ENCODE data around the gene ZDHHC8.

ZDHHC8 gene

GRCh38 chr22:20164863-20165262, 33.3 kb downstream of the ZDHHC8 start:
- no peak for DNase-seq (ENCODE audit: low read depth)

- no peak for DNase-seq (ENCODE audit: low read depth)
Measured at GRCh38 chr22:20165421-20165820, 33.8 kb downstream of the ZDHHC8 start.

DNA sequence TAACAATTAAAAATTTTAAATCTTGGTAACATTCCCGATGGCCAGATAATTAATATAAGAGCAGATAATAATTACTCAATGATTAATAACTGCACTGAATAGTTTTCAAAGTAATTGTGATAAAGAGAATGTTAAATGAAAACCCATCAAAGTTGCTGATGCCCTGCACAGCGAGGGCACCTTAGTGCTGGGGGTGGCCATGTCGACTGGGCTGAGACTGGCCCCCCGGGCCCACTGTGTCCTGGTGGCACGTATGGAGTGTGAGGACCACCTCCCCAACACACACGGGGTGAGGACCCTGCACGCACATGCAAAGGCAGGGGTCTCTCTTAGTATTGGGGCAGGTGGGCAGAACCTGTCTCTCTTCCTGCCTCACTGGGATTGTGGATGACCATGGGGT, 34.3 kb downstream of the ZDHHC8 start:
- DNase-seq (ENCODE audit: low read depth): no peak

- no peak for DNase-seq (ENCODE audit: low read depth)
Measured at GRCh38 chr22:20166703-20167102, 35.1 kb downstream of the ZDHHC8 start.

DNA sequence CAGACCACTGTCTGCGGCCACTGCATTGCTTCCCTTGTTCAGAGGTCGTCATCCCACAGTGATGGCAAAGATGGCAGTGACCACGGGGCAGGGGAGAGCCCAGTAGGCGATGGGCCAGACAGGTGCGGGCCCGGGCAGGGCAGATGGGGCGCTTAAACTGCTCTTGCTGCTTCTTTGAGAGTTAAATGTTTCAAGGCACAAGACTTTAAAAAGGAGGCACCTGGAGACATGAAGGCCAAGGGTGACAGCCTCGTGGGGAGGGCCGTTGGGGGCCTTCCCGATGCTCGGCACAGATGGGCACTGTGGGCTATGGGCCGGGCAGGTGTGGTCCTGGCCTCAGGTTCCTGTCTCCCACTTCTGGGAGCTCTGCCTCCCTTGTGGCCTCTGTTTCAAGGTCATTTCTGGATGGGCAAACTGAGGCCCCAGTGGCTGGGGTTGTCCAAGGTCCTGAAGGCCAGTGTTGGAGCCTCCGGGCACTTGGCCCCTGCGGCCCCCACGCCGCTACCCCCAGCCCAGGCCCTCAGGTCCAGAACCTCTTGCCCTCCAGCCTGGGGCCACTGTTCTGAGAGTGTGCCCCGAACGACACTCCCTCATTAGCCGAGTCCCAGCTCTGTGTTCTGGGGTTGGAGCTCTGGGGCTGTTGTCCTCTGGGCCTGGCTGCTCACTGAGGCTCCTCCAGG, 36.2 kb downstream of the ZDHHC8 start:
- no peak for DNase-seq (ENCODE audit: low read depth)

GRCh38 chr22:20169253-20169822, 37.7 kb downstream of the ZDHHC8 start:
- no peak for DNase-seq (ENCODE audit: low read depth)

DNA sequence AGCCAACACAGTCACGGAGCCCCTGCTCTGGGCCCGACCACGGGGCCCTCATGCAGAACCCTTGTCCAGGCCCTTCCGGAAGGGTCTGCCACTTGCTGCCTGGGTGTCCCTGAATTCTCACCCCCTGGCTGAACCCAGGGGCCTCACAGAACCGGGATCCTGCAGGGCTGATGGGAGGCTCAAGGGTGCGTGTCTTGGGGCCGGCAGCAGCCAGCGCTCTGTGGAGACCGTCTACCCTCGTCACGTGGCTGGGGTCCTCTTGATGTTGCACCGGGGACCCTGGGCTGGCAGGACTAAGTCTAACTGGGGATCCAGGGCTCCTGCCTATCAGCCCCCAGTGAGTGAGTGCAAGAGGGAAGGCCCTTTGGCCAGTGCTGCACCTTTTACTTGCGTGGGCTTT, 38.6 kb downstream of the ZDHHC8 start:
- no peak for DNase-seq (ENCODE audit: low read depth)

DNA sequence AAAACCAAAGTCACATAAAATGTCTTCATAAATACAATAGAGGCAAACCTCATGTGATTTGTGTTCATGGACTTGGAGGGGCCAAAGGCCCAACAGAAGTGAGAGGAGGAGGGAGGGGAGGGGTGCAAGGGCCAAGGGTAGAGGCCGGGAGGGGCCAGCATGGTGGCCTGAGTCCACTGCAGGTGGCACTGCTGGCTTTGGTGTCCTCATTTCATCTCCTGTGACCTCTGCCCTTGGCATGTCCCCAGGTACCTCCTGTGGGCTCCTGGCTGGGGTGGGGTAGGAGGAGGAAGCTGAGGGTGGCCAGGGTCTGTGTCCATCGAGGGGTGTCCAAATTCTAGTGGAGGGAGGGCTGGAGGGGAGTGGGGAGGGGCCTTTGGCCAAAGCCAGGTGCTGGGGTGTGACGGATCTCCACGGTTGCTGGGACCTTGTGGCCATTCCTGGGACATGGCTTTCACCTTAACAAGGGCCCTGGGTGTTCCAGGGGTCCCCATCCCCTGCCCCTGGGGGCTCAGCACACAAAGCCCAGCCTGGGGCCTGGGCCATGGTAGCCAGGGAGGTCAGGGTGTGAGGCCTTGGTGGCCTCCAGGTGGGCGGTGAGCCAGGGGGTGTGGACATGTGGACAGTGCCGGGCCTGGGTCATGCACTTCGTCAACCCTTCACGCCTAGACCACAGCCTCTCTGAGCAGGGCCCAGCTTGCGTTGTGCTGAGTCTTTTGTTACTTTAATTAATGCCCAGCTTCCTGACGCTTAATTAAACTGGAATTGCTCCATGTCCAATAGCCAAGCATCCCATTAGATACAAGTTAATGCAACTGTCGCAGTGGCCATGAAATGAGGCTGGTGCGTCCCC, 39.9 kb downstream of the ZDHHC8 start:
- no peak for DNase-seq (ENCODE audit: low read depth)

DNA sequence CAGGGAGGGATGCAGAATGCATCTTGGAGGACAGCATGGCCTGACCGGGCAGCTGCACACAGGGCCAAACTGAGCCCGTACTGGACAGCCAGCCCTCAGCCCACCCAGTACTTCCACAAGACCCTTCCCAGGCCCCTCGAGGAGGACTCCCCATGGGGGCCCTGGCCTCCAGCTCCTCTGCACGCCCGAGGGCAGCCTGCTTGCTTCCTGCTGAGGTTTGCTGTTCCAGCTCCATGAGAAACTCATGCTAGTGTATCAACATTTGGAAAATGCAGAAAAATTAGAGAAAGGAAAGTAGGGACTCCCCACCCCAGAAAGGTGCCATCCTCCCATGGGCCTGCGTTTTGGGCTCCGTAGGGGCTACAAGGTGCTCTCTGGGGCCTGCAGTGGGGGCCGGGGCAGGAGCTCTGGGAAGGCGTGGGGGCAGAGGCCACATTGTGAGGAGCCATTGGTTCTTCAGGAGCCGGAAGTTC, 40.6 kb downstream of the ZDHHC8 start:
- DNase-seq (ENCODE audit: low read depth): no peak

DNA sequence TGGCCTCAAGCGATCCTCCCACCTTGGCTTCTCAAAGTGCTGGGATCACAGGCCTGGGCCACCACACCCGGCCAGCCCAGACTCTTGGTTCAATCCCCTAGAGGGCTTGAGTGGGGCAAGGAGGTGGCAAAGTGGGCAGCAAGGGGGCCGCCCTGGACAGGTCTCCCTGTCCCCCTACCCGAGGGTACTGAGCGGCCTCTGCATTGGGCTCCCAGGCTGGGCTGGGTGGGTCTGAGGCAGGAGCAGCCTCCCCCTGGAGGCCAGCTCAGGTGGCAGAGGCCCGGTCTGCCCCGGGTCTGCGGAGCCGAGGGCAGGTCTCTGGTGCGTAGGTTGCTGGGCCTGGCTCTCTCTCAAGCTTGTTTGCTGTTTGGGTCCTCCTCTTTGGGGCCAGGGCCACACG, 41.6 kb downstream of the ZDHHC8 start:
- no peak for DNase-seq (ENCODE audit: low read depth)

DNA sequence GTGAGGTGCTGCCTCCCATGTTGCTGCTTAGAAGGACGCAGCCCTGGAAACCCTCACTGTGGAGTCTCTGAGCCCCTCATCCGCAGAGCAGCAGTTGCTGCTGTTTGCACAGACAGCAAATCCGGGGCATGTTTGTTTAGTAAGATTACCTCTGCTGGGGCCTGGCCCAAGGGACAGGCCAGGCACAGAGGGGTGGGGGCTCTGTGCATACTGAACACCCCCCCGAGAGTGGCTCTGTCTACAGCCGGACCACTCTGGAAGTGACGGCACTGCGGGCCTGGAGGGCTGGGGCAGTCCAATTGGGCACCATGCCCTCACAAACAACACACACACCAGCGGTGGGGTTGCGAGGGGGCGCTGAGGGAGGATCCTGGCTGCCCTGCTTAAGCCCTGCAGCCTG, 42.2 kb downstream of the ZDHHC8 start:
- DNase-seq (ENCODE audit: low read depth): no peak

GRCh38 chr22:20174785-20175596, 43.4 kb downstream of the ZDHHC8 start:
- no peak for DNase-seq (ENCODE audit: low read depth)

DNA sequence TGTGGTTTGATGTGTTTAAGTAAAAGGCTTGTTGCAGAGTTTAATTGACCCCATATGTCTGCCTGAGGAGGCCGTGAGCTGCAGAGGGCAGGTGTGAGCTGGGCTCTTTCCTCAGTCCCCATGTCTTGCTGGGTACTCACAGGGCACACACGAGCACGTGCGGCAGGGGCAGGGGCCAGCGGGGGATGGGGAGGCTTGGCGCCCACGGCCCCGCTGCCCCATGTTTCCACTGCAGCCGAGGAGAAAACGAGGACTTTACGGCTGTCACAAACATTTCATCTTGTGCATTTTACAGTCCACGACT, 43.9 kb downstream of the ZDHHC8 start:
- DNase-seq (ENCODE audit: low read depth): no peak

DNA sequence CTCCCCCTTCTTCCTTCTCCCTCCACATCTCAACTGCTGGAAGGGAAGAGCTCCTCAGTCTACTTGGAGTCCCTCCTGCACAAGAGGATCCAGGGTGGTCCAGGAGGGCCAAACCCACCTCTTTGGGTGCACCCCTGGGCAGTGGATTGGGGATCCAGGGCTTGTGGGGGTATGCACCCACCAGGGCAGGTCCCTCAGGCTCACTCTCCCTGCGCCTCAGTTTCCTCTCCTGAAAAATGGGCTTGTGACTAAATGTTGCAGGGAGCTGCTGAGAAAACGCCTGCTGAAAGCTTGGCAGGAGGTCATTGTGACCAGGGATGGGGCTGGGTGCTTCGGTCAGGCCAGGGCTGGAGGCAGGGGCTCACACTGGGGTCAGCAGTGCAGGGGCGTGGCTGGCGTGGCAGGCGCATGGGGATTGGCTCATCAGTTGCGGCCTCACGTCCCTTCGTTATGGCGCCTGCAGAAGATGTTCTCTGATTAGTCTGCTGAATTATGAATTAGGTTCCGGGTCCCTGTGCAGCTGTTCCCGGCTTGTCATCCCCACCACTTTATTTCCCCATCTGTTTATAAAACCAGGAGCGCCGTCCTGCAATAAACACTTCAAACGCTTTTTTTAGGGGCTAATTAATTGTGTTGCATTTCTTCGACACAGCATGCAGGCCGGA, 44.9 kb downstream of the ZDHHC8 start:
- DNase-seq (ENCODE audit: low read depth): no peak

DNA sequence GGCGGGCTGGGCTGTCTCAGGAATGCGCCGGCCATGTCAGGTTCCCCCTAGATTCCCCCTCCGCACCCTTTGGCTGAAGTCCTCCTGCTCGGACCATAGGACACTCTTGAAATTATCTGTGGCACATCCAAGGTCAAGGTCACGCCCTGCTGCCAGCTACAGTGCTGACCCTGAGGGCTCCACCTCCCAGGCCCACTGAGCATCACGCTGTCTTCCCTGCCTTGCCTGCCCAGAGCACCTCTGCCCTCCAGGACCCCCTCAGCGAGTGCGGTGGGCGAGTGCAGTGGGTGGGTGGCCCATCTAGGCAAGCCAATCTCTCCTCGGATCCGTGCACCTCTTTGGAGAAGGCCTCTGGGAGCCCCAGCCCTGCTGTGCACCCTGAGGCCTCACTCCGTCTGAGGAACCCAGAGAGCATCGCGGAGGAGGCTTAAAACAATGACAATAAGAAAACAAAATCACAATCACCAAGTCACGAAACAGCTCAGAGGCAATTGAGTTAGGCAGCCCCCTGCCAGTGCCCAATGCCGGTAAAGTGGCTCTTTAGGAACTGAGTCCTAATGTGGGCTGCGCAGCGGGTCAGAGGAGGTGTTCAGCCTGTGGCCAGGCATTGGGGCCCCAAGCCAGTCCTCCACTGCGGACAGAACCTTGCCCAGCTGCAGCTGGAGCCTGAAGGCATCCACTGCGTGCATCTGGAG, 45.8 kb downstream of the ZDHHC8 start:
- no peak for DNase-seq (ENCODE audit: low read depth)

- no peak for DNase-seq (ENCODE audit: low read depth)
Measured at GRCh38 chr22:20178075-20178914, 46.7 kb downstream of the ZDHHC8 start.

DNA sequence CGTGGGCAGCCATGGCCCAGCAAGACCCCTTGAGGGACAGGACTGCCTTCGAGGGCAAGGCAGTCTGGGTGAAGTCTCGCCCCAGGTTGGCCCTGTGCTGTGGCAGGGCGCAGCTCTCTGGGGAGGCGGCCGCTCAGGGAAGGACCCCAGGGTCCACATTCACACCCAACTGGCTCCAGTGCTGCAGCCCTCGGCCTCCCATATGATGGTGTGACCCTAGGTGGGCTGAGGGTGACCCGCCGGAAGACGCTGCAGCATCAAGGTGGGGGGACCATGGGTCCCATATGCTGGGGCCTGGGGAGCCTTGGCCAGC, 47.3 kb downstream of the ZDHHC8 start:
- DNase-seq (ENCODE audit: low read depth): no peak

- DNase-seq (ENCODE audit: low read depth): no peak
Measured at GRCh38 chr22:20179455-20180244, 48.0 kb downstream of the ZDHHC8 start.

- DNase-seq (ENCODE audit: low read depth): no peak
Measured at GRCh38 chr22:20180245-20180630, 48.6 kb downstream of the ZDHHC8 start.

GRCh38 chr22:20180640-20181039, 49.0 kb downstream of the ZDHHC8 start:
- no peak for DNase-seq (ENCODE audit: low read depth)
